NCI-H1105 treated with DMSO at 0.1 percent for 48 hours (cell line): Measurements from ENCODE around the gene SNX22.

Source experiments
- DNase-seq: peaks from one replicate; lab custom pipeline; 2025; lab: John Stamatoyannopoulos, UW

Gene SNX22

DNA sequence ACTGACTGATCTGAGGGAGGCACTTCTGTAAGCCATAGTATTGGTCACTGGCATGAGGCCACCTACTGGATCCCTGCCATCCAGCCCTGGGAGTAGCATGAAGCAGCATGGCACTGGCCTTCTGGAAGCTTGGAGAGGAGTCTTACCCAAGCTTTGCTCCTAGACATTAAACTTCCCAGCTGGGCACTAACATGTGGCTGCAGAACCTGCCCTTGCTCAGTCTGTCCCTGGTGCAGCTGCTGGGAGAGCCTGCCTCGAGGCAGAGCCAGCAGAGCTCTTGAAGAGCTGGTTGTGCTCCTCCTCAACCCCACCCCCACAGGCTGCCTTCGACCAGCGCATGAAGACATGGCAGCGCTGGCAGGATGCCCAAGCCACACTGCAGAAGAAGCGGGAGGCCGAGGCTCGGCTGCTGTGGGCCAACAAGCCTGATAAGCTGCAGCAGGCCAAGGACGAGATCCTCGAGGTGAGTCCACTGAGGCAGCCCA lies 17.1 kb upstream of the SNX22 start:
- no peak for DNase-seq

DNA sequence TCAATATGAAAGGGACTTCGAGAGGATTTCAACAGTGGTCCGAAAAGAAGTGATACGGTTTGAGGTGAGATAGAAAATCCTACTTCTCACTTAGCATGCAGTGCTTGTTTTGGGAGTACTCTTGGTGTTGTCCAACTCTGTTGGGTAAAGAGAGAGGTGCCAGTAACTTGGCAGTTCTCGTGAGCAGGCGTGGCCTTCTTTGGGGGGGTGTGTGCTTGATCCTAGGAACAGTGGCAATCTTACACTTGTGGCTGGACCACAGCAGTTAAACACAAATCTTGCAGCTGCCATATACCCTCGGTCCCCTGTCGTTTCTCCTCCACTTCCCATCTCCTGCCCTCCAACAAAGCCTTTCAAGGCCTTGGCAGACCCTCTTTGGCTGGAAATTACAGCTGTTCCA lies 15.2 kb upstream of the SNX22 start:
- DNase-seq, result no peak

DNA sequence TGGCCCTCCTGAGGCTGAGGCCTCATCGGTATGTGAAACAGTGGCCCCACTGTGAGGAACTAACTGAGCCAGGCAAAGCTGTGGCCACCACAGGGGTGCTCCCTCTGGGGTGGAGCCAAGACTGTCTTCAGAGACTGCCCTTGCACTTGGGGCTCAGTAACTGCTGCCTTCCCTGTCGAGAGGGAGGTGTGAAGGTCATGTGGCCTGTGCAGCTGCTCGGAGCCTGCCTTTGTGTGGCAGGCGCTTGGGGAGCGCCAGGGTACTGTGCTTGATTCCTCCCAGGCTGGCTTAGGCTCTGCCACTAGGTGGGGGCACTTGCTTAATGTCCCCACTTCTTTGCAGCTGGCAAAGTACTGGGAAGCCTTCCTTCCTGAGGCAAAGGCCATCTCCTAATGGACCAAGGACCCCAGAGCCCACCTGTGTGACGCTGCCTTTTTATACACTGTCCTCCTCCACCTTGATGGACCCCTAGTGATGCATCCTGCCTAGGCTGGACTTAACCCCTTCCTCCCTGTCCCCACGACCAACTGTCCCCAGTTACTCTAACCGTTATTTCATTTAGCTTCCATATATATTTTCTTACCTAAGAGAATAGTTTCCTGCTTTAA lies 14.2 kb upstream of the SNX22 start:
- DNase-seq, result no peak

DNA sequence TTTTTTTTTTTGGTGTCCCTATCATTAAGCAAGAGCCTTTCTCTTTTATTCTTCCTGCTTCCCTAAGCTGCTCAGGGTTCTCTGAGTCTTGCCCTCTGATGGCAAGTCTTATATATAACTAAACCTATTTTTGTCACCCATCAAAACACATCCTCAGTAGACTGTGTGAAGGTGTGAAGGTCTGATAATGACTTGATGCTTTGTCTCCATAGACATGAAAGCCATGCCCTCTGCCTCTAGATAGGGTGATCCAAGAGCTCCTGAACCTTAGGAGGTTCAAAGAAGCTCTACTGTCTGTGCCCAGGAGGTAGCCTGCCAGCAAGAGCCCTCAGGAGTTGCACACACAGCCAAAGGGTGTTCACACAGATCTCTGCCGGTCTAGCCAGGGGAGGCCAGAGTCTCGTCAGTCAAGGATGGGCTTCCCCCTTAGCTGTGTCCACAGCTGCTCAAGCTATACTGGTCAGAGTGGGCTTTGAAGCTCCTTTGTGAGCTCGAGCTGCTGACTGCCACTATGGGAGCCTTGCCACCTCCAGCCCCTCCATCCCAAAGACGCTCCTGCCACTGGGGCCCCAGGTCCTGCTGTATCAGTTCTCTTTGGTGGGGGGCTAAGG lies 13.1 kb upstream of the SNX22 start:
- DNase-seq, result no peak

DNA sequence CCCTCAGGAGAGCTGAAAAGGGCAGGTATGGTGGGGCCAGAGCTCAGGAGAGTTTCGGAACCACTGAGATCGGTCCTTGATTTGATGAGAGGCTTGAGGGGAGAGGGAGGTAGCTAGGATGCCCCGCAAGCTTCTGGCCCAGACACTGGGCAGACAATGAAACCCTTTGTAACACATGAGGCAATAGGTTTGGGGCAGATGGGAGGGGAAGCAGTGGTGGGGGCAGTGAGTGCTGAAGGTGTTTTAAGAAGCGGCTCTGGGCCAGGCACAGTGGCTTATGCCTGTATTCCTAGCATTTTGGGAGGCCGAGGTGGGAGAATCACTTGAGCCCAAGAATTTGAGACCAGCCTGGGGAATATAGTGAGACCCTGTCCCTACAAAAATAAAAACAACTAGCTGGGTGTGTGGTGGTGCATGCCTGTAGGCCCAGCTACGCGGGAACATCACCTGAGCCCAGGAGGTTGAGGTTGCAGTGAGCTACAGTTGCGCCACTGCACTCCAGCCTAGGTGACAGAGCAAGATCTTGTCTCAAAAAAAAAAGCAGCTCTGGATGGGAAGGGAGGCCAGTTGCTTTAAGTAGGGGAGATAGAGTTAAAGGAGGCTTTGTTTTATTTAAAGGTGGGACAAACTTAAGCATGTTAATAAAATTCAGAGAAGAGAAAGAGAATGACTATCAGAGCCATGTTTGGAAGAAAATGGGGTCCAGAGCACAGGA lies 9.6 kb upstream of the SNX22 start:
- no peak for DNase-seq

DNA sequence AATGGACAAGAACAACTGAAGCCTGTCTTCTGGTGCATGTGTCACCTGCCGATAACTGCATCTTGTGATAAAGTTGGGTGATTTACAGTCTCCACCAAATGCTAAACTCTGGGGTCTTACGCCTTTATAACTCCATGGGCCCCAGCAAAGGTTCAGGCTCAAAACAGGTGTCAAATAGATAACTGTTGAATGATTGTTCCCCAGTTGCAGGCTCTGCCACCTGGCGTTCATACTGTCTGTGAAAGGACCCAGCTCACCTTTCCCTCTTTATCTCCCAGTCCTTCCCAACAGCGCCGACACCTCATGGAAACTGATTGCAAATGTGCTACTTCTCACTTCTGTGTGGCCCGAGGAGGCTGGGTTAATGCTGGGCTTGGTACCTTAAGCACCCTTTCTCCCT lies 8.3 kb upstream of the SNX22 start:
- DNase-seq, result no peak

DNA sequence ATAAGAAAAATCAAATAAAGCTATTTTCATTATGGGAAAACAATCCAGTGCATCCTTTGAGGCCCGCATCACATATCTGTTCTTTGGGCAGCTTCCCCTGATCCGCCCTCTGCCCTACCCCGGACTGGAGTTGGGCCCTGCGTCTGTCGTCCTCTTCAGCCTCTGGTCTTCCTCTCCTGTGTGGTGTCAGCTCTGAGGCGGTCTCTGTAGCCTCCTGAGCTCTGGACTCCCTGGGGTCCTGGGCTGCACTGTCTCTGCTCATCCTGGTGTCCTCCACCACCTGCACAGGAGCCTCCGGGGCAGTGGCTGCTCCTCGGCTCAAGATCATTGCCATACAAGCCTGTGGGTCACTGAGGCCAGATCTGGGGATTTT lies 7.4 kb upstream of the SNX22 start:
- DNase-seq, result no peak

DNA sequence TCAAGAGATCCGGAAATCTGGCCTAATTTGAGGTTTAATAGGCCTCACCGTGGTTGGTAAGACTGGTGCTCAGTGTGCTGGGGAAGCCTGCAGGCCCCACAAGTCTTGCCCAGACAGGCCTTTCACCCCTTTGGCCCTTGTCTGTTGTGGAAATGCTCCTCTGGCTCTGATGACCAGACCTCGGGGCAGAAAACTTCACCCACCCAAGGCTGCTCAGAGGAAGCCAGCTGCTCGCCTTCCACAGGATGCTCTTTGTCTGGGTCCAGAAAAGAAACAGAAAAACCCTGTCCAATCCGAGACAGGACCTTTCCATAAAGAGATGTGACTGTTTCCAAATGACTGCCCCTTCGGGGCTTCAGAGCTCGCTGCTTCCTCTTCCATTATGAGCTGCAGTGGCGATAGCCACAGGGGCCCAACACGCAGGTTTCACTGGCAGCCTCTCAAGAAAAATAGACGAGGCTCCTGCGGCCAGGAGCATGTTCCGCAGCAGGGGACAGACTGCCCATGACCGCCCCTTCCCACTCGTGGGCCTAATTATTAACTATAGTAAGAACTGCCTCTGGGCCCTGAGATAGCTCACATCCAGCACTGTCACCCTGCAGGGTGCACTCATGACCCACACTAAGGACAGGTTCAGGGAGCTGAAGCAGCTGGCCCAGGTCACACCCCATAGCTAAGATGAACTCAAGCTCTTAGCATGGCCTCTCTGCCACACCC lies 6.8 kb upstream of the SNX22 start:
- no peak for DNase-seq

DNA sequence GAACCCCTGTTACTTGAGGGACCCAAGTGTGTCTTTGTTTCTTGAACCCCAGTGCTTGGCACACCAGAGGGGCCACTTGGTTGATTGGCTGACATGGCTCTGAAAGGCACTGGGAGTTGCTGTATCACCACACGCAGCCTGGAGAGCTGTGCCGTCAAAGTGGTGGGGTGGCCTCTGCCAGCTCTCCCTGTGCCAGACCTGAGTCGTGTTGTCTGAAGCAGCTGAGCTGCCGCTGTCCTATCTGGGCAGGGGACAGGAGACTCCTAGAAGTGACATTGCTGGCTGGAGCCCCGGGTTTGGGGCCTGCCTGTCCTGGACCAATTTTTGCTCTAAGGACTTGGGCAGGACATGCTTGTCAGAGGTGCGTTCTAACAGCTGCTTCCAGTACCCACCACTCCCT lies 5.5 kb upstream of the SNX22 start:
- DNase-seq, result no peak

DNA sequence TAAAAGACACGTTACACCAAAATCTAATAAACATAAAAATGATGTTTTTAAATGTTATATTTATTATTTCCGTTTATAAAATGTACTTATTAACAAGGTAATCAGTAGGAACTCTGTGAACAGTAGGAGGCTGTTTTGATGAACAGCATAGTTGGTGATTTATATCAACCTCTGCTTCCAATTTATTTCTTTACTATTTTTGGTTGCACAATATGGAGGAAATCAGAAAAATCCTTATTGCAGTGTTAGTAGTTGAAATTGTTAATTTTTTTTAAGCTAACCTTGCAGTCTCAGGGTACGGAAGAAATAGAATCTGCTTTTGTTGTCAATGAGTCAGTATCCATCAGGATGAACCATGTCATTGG lies 5.0 kb upstream of the SNX22 start:
- no peak for DNase-seq

DNA sequence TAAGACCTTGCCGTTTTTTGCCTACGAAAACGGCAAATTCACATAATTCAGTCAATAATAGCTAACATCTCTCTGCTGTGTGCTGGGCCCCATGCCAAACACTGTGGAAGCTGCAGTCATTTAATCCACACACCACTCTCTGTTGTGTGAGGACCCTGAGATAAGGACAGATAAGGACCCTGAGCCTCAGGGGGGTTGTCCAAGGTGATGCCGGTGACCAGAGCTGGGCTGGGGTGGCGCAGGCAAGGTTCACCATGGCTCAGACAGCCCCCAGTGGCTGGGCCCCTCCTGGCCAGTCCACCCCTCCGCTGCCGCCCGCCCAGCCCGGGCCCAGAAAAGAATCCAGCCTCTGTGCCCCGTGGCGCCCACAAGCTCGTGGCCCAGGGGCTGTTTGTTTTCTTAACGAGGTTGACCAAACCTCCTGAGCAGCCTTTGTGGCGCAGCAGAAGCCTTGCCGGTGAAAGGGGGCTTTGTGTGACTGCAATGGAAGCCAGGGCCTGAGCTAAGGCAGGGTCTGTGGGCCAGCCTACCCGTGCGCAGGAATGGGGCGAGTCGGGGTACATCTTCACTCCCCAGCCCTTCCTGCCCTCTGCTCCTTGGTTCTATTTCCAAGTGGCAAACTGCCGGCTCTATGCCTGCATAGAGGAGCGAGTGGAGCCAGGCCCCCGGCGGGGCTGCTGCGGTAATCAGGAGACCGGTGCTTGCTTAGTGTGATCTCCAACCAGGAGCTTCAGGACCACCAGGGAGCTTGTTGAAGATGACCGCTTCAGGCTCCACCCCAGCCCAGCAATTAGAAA lies 4.4 kb upstream of the SNX22 start:
- DNase-seq, result no peak

DNA sequence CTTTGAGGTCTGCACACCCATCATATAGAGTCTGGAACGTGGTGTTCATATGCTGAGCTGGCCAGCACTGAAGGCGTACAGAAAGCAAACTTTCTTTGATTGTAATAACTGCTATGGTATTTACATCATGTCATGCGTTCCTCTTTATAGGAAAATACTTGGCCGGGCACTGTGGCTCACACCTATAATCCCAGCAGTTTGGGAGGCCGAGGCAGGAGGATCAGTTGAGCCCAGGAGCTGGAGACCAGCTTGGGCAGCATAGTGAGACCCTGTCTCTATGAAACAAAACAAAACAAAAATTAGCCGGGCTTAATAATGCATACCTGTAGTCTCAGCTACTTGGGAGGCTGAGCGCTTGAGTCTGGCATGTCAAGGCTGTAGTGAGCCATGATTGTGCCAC lies 3.4 kb upstream of the SNX22 start:
- no peak for DNase-seq

DNA sequence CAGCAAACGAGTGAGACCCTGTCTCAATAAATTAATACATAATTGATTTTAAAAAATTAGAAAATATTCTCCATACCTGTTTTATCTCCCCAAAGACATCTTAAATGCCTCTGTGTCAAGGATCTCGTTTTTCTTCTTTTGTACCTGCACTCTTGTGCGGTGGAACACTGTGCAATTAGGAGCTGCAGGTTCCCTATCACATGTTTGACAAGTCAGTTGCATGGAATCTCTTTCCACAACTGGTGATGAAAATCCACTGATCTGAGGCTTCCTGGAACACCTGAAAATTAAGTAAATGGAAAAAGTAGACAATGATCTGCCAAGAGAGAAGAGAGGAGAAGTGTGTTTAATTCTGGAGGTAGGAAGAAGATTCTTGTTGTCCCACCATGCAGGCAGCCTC lies 3.0 kb upstream of the SNX22 start:
- DNase-seq, result no peak

DNA sequence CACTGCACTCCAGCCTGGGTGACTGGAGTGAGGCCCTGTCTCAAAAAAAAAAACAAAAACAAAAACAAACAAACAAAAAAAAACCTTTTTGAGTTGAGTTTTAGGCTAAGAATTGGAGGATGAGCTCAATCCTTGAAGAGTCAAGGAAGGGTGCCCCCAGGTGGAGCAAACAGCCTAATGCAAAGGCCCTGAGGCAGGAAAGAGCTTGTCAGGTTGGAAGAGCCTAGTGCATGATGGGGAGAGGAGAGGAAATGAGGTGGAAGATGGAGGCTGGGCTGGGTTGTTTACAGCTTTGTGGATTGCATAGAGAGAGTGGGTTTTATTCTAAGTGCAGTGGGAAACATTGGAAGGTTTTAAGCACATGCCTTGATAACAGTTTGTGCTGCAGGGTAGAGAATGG lies 2.1 kb upstream of the SNX22 start:
- no peak for DNase-seq

DNA sequence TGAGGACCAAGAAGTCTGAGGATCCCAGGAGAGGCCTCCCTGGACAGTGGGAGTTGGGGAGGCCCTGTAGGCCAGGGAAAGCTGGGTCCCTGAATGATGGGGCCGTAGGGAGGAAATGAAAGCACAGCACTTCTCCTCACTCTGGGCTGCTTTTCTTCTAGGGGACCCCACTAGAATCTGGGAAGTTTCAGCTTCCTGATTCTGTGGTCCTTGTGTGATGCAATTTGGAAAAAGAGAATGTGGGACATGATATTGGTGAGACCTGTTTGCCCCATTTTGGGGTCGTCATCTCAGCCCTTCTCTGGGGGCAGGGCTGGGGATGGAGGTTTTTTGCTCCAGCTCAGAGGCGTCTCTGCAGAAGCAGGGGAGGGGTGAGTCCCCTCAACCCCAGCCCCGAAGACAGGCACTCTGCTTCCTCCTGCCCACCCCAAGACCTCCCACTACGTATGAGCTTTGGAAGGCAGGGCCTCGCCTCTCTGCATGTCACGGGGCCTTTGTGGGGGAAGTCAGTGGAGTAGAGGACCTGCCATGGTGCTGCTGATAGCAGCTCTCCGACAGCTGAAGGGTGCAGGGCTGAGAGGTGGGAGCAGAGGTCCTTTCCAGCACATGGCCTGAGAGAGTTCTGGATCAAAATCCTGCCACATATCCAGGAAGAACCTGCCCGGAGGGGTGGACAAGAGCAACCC lies 1.5 kb upstream of the SNX22 start:
- DNase-seq, result no peak

DNA sequence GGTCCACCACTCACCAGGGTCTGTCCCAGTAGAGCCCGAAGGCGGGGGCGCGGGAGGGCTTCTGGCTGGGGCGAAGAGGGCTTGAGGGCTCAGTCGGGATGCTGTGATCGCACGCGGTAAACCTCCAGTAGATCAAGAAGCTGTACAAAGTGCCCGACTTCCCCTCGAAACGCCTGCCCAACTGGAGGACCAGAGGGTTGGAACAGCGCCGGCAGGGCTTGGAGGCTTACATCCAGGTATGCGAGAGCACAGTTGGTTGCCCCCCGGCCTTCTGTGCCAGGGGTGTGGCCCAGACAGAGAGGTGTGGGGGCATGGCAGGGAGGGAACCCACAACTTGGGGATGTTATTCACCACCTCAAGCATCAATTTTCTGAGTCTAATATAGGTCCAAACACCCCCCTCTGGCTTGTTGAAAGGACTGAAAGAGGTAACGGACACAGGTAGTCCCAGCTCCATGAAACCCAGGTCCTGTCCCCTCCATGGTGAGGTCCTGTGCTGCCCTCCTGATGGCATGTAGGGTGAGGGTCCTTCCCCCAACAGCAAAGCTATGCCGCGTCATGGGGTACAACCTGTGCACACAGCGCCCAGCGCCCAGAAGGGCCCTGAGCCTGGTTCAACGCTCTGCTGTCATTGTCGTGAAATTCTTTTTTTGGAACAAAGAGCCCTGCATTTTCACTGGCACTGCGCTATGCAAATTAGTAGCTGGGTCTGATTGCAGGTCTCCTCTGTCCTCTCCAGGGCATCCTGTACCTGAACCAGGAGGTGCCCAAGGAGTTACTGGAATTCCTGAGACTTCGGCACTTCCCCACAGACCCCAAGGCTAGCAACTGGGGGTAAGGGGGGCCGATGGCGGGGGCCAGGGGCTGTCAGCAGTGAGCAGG lies 1.2 kb downstream of the SNX22 start:
- peak; percentile 51 for DNase-seq

DNA sequence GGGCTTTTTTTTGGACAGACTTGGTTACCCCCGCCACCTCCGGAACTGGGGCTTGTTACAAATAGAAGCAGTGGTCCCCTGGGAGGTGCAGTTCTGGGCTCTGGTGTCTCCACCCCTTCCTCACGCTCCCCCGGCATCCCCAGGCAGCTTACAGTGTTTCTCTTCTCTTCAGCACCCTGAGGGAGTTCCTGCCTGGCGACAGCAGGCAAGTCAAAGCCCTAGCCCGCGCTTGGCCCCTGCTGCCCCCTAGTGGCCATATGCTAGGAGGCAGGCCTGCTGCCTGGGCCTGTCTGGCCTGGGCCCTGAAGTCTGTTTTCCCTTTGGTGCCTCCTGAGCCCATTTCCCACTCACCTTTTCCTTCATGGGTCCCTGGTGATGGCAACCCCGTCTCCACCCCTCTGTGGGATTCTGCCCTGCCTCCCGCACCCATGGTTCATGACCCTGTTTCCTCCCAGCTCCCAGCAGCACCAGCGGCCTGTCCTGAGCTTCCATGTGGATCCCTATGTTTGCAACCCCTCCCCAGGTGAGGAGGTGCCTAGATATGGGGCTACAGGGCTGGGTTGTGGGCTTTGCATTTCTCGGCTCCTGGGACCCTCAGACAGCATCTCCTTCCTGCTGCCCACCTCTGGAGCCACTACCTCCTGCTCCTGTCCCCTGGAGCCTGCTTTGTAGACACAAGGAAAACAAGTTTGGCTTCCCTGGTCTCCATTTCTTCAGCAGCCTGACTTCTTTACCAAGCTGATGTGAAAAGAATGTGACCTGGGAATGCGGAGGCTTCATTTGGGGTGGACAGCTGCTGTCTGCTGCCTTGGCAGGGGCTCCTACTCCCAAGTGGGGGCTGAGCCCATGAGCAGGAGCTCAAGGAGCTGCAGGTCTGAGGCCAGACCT lies 2.2 kb downstream of the SNX22 start:
- peak; percentile 92 for DNase-seq

DNA sequence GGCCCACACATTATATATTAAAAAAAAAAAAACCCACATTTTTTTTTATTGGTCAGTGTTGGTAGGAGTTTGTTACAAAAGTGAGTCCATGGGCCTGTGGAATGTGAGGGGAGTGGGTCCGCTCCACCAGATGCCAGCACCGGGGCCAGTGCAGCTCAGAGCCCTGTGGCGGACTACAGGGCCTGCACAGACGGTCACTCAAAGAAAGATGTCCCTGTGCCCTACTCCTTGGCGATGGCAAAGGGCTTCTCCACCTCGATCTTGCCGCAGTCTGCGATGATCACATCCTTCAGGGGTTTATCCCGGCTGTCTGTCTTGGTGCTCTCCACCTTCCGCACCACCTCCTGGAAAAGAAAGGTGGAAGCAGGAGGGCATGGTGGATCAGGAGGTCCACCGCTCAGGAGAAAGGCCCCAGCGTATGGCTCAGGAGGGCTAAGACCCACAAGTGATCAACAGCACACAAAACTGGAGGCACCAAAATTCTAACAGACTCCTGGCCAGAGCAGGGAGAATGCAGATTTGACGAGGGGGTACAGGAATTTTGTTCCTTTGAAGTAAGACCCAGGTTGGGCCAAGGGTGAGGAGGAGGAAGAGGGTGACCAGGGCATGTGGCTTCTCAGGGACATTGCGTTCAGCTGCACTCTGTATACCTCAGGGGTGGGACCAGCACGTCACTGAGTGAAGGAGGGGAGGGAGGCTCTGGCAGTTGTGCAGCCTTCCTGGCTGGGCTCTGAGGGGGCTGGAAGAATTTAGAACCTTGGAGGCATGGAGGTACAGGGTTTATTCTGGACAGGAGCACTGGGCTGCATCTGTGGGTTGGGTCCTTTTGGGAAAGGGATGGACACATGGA lies 4.5 kb downstream of the SNX22 start:
- no peak for DNase-seq
